ENCODE results near the gene TFAP2E. TPM values are rescaled to one million over a fixed set of nuclear protein-coding genes. Genes with fewer than 3 reads are reported as not detected.

TFAP2E gene
- total RNA-seq, 1 donor from 2014 or later = 0.41 TPM

DNA sequence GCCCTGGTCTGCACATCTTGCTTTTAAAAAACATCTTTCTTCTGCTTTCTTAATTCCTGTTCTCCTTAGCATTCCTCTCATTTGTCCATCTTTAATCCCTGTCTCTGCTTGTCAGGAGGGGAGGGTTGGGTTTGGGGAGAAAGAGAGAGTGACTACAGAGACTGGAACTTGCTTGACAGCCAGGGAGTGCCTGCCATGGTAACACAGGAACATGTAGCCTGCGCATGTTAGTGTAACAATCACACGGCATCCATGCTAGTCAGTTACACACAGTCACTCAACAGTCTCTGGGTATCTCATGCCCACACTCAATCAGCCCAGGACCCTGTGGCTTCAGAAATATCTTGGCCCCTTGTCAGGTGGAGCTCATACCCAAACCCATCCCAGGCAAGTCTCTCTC, 818 bp upstream of the TFAP2E start:
- H4K20me1 ChIP-seq (ENCODE audit: insufficient read depth, low read length) = peaks cover 35% of the 10 kb centered on the region
- Mint-ChIP-seq H3K27ac (ENCODE audit: unreplicated experiment) (no peak overlapping the region), H3K9me3 (ENCODE audit: unreplicated experiment) (peaks cover 6% of the 10 kb centered on the region), H3K4me1 (ENCODE audit: low read depth, unreplicated experiment) (peaks cover 30% of the 10 kb centered on the region), H3K27me3 (ENCODE audit: low read depth, unreplicated experiment) (peaks cover 49% of the 10 kb centered on the region), H3K4me3 (ENCODE audit: unreplicated experiment) (peak overlapping the region; percentile 25), H3K36me3 (ENCODE audit: low read depth, unreplicated experiment) (peaks cover 4% of the 10 kb centered on the region)
- H3K27ac ChIP-seq (ENCODE audit: low read depth, low read length) = no peak overlapping the region
- no peaks in the 10 kb centered on the region for H3K79me2 ChIP-seq (ENCODE audit: insufficient read depth, low read length)
- no peak for DNase-seq (ENCODE audit: low read depth)
- H3K4me3 ChIP-seq (ENCODE audit: insufficient read depth, low read depth, low read length) = no peak overlapping the region
- H3K9me3 ChIP-seq (ENCODE audit: insufficient read depth, low read depth, low read length) = no peaks in the 10 kb centered on the region
- no peaks in the 10 kb centered on the region for H3K36me3 ChIP-seq (ENCODE audit: insufficient read depth, low read length)
- H3K9ac ChIP-seq (ENCODE audit: low read length) = no peak overlapping the region
- peaks cover 63% of the 10 kb centered on the region for H3K27me3 ChIP-seq (ENCODE audit: insufficient read depth, low read length)
- H2AFZ ChIP-seq (ENCODE audit: low read depth, low read length) = no peak overlapping the region
- TF ChIP-seq EZH2 (IDR thresholded peaks at IDR 0.05; ENCODE audit: insufficient read depth, low read length) = no peak
- TF ChIP-seq, protein P1, sequence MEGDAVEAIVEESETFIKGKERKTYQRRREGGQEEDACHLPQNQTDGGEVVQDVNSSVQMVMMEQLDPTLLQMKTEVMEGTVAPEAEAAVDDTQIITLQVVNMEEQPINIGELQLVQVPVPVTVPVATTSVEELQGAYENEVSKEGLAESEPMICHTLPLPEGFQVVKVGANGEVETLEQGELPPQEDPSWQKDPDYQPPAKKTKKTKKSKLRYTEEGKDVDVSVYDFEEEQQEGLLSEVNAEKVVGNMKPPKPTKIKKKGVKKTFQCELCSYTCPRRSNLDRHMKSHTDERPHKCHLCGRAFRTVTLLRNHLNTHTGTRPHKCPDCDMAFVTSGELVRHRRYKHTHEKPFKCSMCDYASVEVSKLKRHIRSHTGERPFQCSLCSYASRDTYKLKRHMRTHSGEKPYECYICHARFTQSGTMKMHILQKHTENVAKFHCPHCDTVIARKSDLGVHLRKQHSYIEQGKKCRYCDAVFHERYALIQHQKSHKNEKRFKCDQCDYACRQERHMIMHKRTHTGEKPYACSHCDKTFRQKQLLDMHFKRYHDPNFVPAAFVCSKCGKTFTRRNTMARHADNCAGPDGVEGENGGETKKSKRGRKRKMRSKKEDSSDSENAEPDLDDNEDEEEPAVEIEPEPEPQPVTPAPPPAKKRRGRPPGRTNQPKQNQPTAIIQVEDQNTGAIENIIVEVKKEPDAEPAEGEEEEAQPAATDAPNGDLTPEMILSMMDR (IDR thresholded peaks at IDR 0.05; ENCODE audit: insufficient read depth, low read depth, low read length) = no peak
- no peak for FAIRE-seq
- peaks cover 8% of the 10 kb centered on the region for H3K4me1 ChIP-seq (ENCODE audit: insufficient read depth, low read length)
- H3K4me2 ChIP-seq (ENCODE audit: low read length) = no peak overlapping the region

DNA sequence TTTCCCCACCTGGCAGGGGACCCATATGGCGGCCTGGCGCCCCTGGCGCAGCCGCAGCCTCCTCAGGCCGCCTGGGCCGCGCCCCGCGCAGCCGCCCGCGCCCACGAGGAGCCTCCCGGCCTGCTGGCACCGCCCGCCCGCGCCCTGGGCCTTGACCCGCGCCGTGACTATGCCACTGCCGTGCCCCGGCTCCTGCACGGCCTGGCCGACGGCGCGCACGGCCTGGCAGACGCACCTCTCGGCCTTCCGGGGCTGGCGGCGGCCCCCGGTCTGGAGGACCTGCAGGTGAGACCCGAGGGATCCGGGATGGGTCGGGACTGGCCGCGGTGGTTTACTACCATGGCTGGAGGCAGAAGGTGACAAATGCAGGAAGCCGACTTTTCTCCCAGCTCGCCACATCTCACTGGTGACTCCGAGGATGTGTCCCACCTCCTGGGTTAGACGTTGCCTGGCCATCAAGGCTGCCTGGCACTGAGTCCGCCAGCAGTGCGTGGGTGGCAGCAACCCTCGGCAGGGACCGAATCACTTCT, 1.1 kb downstream of the TFAP2E start:
- FAIRE-seq = no peak
- H3K36me3 ChIP-seq (ENCODE audit: insufficient read depth, low read length) = no peaks in the 10 kb centered on the region
- Mint-ChIP-seq H3K4me1 (ENCODE audit: low read depth, unreplicated experiment) (peaks cover 20% of the 10 kb centered on the region), H3K36me3 (ENCODE audit: low read depth, unreplicated experiment) (peaks cover 4% of the 10 kb centered on the region), H3K4me3 (ENCODE audit: unreplicated experiment) (no peak overlapping the region), H3K27ac (ENCODE audit: unreplicated experiment) (no peak overlapping the region), H3K27me3 (ENCODE audit: low read depth, unreplicated experiment) (peaks cover 61% of the 10 kb centered on the region), H3K9me3 (ENCODE audit: unreplicated experiment) (peaks cover 6% of the 10 kb centered on the region)
- H3K4me1 ChIP-seq (ENCODE audit: insufficient read depth, low read length) = peaks cover 13% of the 10 kb centered on the region
- no peak overlapping the region for H3K9ac ChIP-seq (ENCODE audit: low read length)
- DNase-seq (ENCODE audit: low read depth) = no peak
- no peak overlapping the region for H3K27ac ChIP-seq (ENCODE audit: low read depth, low read length)
- no peak overlapping the region for H3K4me2 ChIP-seq (ENCODE audit: low read length)
- peaks cover 25% of the 10 kb centered on the region for H4K20me1 ChIP-seq (ENCODE audit: insufficient read depth, low read length)
- no peaks in the 10 kb centered on the region for H3K9me3 ChIP-seq (ENCODE audit: insufficient read depth, low read depth, low read length)
- H3K4me3 ChIP-seq (ENCODE audit: insufficient read depth, low read depth, low read length) = no peak overlapping the region
- H3K79me2 ChIP-seq (ENCODE audit: insufficient read depth, low read length) = no peaks in the 10 kb centered on the region
- TF ChIP-seq, protein P1 (IDR thresholded peaks at IDR 0.05; ENCODE audit: insufficient read depth, low read depth, low read length) = no peak
- TF ChIP-seq EZH2 (IDR thresholded peaks at IDR 0.05; ENCODE audit: insufficient read depth, low read length) = no peak
- H2AFZ ChIP-seq (ENCODE audit: low read depth, low read length) = no peak overlapping the region
- H3K27me3 ChIP-seq (ENCODE audit: insufficient read depth, low read length) = peaks cover 71% of the 10 kb centered on the region

DNA sequence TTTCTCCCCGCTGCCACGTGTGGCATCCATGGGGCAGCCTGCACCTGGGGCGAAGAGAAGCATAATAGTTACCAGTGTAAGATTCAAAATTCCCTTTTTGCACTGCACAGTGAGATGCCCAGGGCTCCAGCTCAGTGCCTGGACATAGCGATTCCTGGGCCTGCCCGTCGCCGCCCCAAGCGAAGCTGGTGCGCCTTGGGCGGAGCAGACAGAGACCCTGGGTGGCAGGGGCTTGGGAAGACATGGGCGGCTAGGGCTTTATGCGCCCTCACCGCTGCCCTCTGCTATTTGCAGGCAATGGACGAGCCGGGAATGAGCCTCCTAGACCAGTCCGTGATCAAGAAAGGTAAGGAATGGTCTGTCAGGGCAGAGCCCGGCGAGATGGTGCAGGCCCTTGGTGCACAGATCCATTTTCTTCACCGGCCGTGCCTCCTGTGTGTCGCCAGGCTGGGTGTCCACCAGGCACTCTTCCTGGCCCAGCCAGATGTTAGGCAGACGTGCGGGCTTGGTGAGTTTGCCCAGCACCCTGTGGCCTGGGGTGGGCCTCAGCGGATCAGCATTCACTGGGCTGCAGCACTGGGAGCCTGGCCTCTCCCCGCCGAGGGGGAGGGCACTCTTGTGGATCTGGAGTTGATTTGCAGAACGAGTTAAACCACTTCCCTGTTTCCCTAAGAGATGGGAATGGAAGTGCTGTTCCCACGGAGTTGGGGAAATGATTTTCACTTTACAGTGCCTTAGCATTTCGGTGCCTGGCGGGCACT, 1.7 kb downstream of the TFAP2E start:
- H3K27ac Mint-ChIP-seq (ENCODE audit: unreplicated experiment) = no peak overlapping the region
- peaks cover 6% of the 10 kb centered on the region for H3K9me3 Mint-ChIP-seq (ENCODE audit: unreplicated experiment)
- Histone ChIP-seq H3K4me2 (ENCODE audit: low read length) (no peak overlapping the region), H3K27ac (ENCODE audit: low read depth, low read length) (no peak overlapping the region), H2AFZ (ENCODE audit: low read depth, low read length) (no peak overlapping the region), H3K27me3 (ENCODE audit: insufficient read depth, low read length) (peaks cover 71% of the 10 kb centered on the region), H3K4me1 (ENCODE audit: insufficient read depth, low read length) (peaks cover 13% of the 10 kb centered on the region), H4K20me1 (ENCODE audit: insufficient read depth, low read length) (peaks cover 18% of the 10 kb centered on the region), H3K36me3 (ENCODE audit: insufficient read depth, low read length) (no peaks in the 10 kb centered on the region), H3K9me3 (ENCODE audit: insufficient read depth, low read depth, low read length) (no peaks in the 10 kb centered on the region), H3K79me2 (ENCODE audit: insufficient read depth, low read length) (no peaks in the 10 kb centered on the region), H3K4me3 (ENCODE audit: insufficient read depth, low read depth, low read length) (no peak overlapping the region), H3K9ac (ENCODE audit: low read length) (no peak overlapping the region)
- peaks cover 61% of the 10 kb centered on the region for H3K27me3 Mint-ChIP-seq (ENCODE audit: low read depth, unreplicated experiment)
- peaks cover 20% of the 10 kb centered on the region for H3K4me1 Mint-ChIP-seq (ENCODE audit: low read depth, unreplicated experiment)
- no peak for DNase-seq (ENCODE audit: low read depth)
- no peak for FAIRE-seq
- TF ChIP-seq EZH2 (IDR thresholded peaks at IDR 0.05; ENCODE audit: insufficient read depth, low read length) = peak; percentile 28
- TF ChIP-seq, protein P1 (IDR thresholded peaks at IDR 0.05; ENCODE audit: insufficient read depth, low read depth, low read length) = no peak
- peak overlapping the region; percentile 22 for H3K4me3 Mint-ChIP-seq (ENCODE audit: unreplicated experiment)
- H3K36me3 Mint-ChIP-seq (ENCODE audit: low read depth, unreplicated experiment) = peaks cover 4% of the 10 kb centered on the region
